Fibroblast of lung (primary cell): Measurements from ENCODE around the gene EIF4EBP2. TPM values are rescaled to one million over a fixed set of nuclear protein-coding genes. Genes with fewer than 3 reads are reported as not detected.
A peak's percentile ranks its signal among the peaks of the same experiment; 100 is the strongest.

Experiments
- DNase-seq, 2 donors: peaks; one replicate each; pipeline versions ENCODE4 v3.0.0 to v3.0.0-alpha.2; 2010; ENCODE audit warnings: low read depth in 2 of 2
- H2AFZ ChIP-seq: 2 replicates; pipeline ENCODE4 v1.5.1; 2012; ENCODE audit warnings: low read length, control low read depth, inconsistent platforms
- H3K27ac ChIP-seq: 2 replicates; pipeline ENCODE4 v1.5.1; 2011; ENCODE audit warnings: low read length, control low read depth; ENCODE audit not compliant: insufficient read depth
- H3K27me3 ChIP-seq: 2 replicates; pipeline ENCODE4 v1.5.1; 2011; ENCODE audit warnings: mild to moderate bottlenecking, low read length; ENCODE audit not compliant: control insufficient read depth, insufficient read depth
- H3K36me3 ChIP-seq: 2 replicates; pipeline ENCODE4 v1.5.1; 2011; ENCODE audit warnings: low read length; ENCODE audit not compliant: control insufficient read depth, insufficient read depth
- H3K4me1 ChIP-seq: 2 replicates; pipeline ENCODE4 v1.5.1; 2011; ENCODE audit warnings: low read length; ENCODE audit not compliant: control insufficient read depth, insufficient read depth; ENCODE audit errors: extremely low read depth
- H3K4me2 ChIP-seq: 2 replicates; pipeline ENCODE4 v1.5.1; 2011; ENCODE audit warnings: low read length, control low read depth; ENCODE audit not compliant: insufficient read depth; ENCODE audit errors: extremely low read depth
- H3K4me3 ChIP-seq, 4 experiments: fragments of 200-600 bp in 1 of 4; sonication (generic) in 1 of 4; replicated peaks in 1 of 4; 2 replicates each; pipeline ENCODE4 v1.5.1; 2011 to 2016; ENCODE audit warnings: low read length in 4 of 4, low read depth in 3 of 4, mild to moderate bottlenecking in 3 of 4, control low read depth in 2 of 4, inconsistent platforms in 1 of 4, mixed read lengths in 1 of 4; ENCODE audit not compliant: insufficient read depth in 1 of 4; ENCODE audit errors: control extremely low read depth in 1 of 4
- H3K79me2 ChIP-seq: 2 replicates; pipeline ENCODE4 v1.5.1; 2012; ENCODE audit warnings: mild to moderate bottlenecking, low read length, inconsistent platforms; ENCODE audit not compliant: control insufficient read depth, insufficient read depth
- H3K9ac ChIP-seq: 2 replicates; pipeline ENCODE4 v1.5.1; 2011; ENCODE audit warnings: mild to moderate bottlenecking, low read length, control low read depth; ENCODE audit not compliant: insufficient read depth
- H3K9me3 ChIP-seq: 2 replicates; pipeline ENCODE4 v1.5.1; 2012; ENCODE audit warnings: low read depth, low read length; ENCODE audit not compliant: control insufficient read depth, insufficient read depth
- H4K20me1 ChIP-seq: 2 replicates; pipeline ENCODE4 v1.5.1; 2011; ENCODE audit warnings: low read length; ENCODE audit not compliant: control insufficient read depth, insufficient read depth; ENCODE audit errors: extremely low read depth
- CTCF ChIP-seq, 2 donors: IDR thresholded peaks in 1 of 2; conservative IDR thresholded peaks in 1 of 2; 1 replicate in 1 of 2; 2 replicates in 1 of 2; pipeline ENCODE4 v1.5.1; 2011 to 2012; ENCODE audit warnings: low read length in 2 of 2, control low read depth in 1 of 2, inconsistent platforms in 1 of 2, low read depth in 1 of 2, mild to moderate bottlenecking in 1 of 2
- EZH2 ChIP-seq: IDR thresholded peaks from 2 replicates; pipeline ENCODE4 v1.5.1; 2012; ENCODE audit warnings: low read length, control low read depth, mild to moderate bottlenecking; ENCODE audit errors: missing control alignments
- polyA plus RNA-seq, 2 donors: library from polyadenylated mRNA; depleted of rRNA in 1 of 2; stranded (reverse) in 1 of 2; unstranded in 1 of 2; fragments of >200 nt; gene quantifications; 2 replicates each; pipeline ENCODE4 v1.2.1, GENCODE V29; 2011 to 2012; ENCODE audit warnings: missing spikeins in 1 of 2
- total RNA-seq: library from RNA; depleted of rRNA; stranded (reverse); fragments of >200 nt; gene quantifications from 2 replicates; pipeline ENCODE4 v1.2.1, GENCODE V29; 2014

EIF4EBP2 gene
- total and polyA plus RNA-seq, 2 donors (not counting 1 experiment from before 2014, with no cell fraction given), result 18.0 to 44.9 TPM

- no peak overlapping the region for H3K4me3 ChIP-seq
- no peak overlapping the region for H3K4me2 ChIP-seq
- H3K79me2 ChIP-seq, result no peaks in the 10 kb centered on the region
- H3K9ac ChIP-seq, result no peak overlapping the region
- DNase-seq, result peak in 1 of 2 donors; percentile 24
- H3K27me3 ChIP-seq, result no peaks in the 10 kb centered on the region
- no peak for TF ChIP-seq EZH2
- TF ChIP-seq CTCF (conservative IDR thresholded peaks at IDR 0.05 in 1 of 2, IDR thresholded peaks at IDR 0.05 in 1 of 2; ENCODE audit: low read depth in 1 of 2, low read length in 2 of 2), result no peak
- no peaks in the 10 kb centered on the region for H3K9me3 ChIP-seq
- H3K36me3 ChIP-seq, result peaks cover under 1% of the 10 kb centered on the region
- no peak overlapping the region for H2AFZ ChIP-seq
- peaks cover 15% of the 10 kb centered on the region for H3K4me1 ChIP-seq
- peak overlapping the region; percentile 3 for H3K27ac ChIP-seq
- no peaks in the 10 kb centered on the region for H4K20me1 ChIP-seq
These were observed 29.8 kb downstream of the EIF4EBP2 start for GRCh38 chr10:70433581-70434280.

GRCh38 chr10:70435241-70436085 is 31.5 kb downstream of the EIF4EBP2 start:
- H3K4me2 ChIP-seq, result no peak overlapping the region

More at GRCh38 chr10:70435241-70436085, 31.5 kb downstream of the EIF4EBP2 start:
- no peak overlapping the region for H3K27ac ChIP-seq
- peaks cover 10% of the 10 kb centered on the region for H3K4me1 ChIP-seq
- H3K4me3 ChIP-seq, result no peak overlapping the region
- H3K27me3 ChIP-seq, result peaks cover 14% of the 10 kb centered on the region
- no peak overlapping the region for H3K9ac ChIP-seq
- no peaks in the 10 kb centered on the region for H3K9me3 ChIP-seq
- H4K20me1 ChIP-seq, result no peaks in the 10 kb centered on the region
- DNase-seq, result no peak
- TF ChIP-seq CTCF (conservative IDR thresholded peaks at IDR 0.05 in 1 of 2, IDR thresholded peaks at IDR 0.05 in 1 of 2; ENCODE audit: low read depth in 1 of 2, low read length in 2 of 2), result no peak
- no peak for TF ChIP-seq EZH2
- no peaks in the 10 kb centered on the region for H3K36me3 ChIP-seq
- H3K79me2 ChIP-seq, result no peaks in the 10 kb centered on the region
- no peak overlapping the region for H2AFZ ChIP-seq
